GM20431 (cell line): ENCODE results near the gene TMEM270.
"Not testable (repeated sequence)": the region's sequence is repeated elsewhere in the genome, so short reads cannot be mapped to it uniquely, and the experiment has no call there.

ENCODE experiments used
- in situ Hi-C: fragments of 300-500 bp; cut with MseI, MboI; formaldehyde crosslinking; loops from one replicate; pipeline ENCODE4 v1.15.0; 2020; ENCODE audit warnings: low sequenced_read_pairs; ENCODE audit not compliant: unreplicated experiment

The TMEM270 gene

DNA sequence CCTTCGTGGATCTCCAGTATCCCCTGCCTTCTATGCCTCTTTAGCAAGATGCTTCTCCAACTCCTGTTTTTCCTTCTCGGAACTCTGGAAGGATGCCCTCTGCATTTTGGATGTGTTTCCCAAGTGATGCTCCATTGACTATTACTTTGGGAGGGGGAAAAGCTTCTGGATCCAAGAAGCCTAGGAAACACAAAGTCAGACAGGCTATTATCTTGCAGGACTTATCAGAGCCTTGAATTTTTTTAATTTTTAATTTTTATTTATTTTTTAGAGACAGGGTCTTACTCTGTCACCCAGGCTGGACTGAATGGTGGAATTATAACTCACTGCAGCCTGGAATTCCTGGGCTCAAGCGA, 21.1 kb downstream of the TMEM270 start:
- in situ Hi-C loops: no loop called here

- in situ Hi-C loops: not testable (repeated sequence)
Observed at GRCh38 chr7:73884867-73885422, 24.0 kb downstream of the TMEM270 start.

DNA sequence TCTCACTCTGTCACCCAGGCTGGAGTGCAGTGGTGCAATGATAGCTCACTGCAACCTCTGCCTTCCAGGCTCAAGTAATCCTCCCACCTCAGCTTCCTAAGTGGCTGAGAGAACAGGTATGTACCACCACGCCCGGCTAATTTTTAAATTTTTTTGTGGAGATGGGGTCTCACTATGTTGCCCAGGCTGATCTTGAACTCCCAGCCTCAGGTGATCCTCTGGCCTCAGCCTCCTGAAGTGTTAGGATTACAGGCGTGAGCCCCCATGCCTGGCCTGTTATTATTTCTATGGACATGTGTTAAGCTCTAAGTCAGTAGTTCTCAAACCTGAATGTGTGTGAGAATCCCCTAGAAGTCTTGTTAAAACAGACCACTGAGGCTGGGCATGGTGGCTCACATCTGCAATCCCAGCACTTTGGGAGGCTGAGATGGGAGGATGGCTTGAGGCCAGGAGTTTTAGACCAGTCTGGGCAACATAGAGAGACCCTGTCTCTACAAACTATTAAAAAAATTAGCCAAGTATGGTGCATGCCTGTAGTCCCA, 24.5 kb downstream of the TMEM270 start:
- in situ Hi-C loops: no loop called here

GRCh38 chr7:73885975-73886798, 25.2 kb downstream of the TMEM270 start:
- in situ Hi-C loops: no loop called here

GRCh38 chr7:73887762-73888161, 26.8 kb downstream of the TMEM270 start:
- in situ Hi-C loops: no loop called here

GRCh38 chr7:73888959-73889358, 28.0 kb downstream of the TMEM270 start:
- in situ Hi-C loops: no loop called here

GRCh38 chr7:73890555-73891147, 29.7 kb downstream of the TMEM270 start:
- in situ Hi-C loops: no loop called here

DNA sequence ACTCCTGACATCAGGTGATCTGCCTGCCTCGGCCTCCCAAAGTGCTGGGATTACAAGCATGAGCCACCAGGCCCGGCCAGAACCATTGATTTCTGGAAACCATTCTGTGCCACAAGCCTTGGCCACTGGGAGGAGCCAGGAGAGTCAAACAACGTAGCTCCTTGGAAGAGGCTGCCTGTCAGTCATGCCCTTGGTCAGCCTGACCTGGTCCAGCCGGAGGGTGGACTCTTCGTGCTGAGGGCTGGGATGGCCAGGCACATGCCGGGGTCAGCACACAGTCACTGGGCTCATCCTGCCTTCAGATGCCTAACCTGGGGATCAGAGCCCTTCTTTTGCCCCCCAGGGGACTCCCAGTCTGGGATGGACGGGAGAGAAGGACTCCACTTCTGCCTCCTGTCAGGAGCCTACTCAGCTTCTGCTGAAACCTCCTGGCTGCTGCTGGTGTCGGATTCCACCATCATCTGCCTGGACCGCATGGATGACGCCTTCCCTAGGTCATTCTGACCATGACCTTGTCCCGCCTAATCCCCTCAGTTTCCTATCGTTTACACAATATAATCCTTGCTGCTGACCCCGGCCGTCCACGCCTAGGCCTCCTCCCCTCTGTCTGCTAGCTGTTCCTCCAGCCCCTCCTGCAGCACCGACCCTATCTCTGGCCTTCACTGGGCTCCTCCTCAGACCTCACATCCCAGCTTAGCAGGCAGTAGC, 30.4 kb downstream of the TMEM270 start:
- in situ Hi-C loops: no loop called here

- in situ Hi-C loops: no loop called here
Observed at GRCh38 chr7:73892003-73892999, 31.3 kb downstream of the TMEM270 start.

DNA sequence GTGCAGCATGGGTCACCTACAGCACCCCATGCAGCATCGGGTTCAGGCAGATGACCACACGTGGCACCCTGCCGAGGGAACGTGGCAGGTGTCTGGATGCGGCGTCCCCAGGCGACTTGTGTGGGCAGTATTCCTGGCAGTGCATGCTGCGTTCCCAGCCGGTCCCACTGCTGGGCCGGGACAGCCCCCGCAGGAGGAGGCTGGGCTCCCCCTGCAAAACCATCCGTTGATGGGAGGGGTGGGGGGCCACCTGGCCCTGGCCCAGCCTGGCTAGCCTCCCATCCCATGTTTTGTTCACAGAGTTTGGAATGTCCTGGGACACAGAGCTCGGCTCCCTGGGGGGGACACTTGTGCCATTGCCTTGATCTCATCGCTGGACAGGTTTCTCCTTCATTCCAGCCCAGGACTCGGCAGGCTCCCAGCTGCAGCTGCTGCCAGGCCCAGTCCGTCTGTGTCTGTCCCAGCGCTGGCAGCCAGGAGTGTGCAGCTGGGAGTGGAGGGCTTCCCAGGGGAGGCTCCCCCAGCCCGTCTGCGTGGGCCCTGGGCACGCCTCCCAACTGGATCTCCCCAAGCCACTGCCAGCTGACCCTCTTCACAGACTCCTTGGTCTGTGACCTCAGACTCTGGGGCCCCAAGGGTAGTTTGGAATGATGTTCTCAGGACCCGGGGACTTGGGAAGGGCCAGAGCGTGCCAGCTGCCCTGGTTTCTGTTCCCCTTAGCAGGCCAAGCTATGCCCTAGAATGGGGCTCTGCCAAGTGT, 32.6 kb downstream of the TMEM270 start:
- in situ Hi-C loops: no loop called here

GRCh38 chr7:73894166-73894565, 33.2 kb downstream of the TMEM270 start:
- in situ Hi-C loops: no loop called here

- in situ Hi-C loops: no loop called here
Observed at GRCh38 chr7:73894733-73895551, 34.0 kb downstream of the TMEM270 start.

- in situ Hi-C loops: no loop called here
Observed at GRCh38 chr7:73895626-73896025, 34.7 kb downstream of the TMEM270 start.

DNA sequence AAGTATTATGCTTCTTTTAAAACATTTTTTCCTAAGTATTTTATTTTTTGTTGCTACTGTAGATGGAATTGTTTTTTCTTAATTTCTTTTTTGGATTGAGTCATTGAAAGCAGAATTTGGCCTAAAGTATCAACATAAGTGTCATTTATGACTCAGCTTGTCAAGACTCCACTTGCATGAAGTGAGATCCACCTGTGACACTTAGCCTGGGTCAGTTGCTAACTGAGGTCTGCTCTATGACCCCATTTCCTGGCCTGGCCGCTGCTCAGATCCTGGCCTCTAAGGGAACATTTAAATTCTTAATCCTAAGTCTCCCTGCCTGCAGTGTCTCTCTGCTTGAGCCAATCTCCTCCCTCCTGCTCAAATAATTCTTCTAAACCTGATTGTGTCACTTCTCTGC, 35.5 kb downstream of the TMEM270 start:
- in situ Hi-C loops: no loop called here

DNA sequence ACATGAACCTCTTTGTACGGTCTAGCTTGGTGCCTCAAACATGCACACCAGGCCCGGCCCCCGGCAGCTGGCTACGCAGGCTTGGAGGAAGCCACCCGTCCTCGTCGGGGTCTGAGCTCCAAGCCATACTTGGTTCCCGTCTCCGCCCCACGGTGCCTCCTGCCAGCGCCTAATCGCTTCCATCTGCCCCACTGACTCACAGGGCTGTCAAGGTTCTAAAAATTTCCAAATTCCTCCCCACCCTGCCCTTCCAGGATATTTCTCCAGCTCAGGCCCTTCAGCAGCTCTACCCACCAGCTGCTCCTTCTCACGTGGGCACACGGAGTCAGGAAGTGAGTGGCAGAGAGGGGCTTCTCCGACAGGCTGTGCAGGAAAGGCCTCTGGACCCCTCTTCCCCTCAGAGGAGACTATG, 38.8 kb downstream of the TMEM270 start:
- in situ Hi-C loops: no loop called here

DNA sequence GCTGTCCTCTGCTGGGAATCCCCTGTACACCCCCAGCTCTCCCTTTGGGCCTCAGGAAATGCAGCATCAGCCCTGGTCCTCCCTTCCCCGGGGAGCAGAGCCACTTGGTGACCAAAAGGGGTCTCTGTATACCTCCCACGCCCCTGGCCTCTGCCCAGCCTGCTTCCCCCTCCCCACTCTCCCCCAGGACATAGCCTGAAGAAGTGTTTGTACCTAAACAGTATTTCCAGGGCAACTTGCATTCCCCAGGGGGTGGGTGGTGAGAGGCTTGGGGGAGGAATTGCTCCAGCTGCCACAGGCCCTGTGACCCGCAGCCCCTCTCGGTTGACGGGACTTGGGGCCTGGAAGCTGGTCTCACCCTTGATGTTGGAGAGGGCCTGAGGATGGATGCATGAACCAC, 39.3 kb downstream of the TMEM270 start:
- in situ Hi-C loops: no loop called here

DNA sequence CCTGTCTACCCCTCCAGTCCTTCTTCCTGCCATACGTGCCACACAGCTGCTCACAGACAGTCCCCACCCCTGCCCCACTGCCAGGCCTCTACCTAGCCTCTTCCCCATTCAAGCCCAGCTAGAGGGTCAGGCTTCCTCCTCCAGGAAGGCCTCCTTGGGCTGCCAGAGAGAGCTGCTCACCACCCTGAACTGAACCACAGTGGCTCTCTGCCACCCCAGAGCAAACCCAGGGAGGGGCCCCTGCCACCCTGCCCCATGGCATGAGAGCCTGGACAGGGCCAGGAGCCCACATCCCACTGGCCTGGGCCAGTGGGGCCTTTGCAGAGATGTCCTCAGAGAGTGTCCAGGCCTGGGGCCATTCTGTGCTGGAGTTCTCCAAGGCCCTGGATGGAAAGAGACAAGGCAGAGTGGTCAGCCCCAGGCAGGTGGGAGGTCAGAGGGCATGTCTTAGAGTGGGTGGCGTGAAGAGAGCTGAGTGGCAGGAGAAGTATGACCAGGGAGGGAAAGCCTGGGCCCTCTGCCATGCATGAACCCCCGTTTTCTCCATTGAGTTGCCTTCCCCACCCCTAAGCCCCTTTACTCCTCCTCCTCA, 40.4 kb downstream of the TMEM270 start:
- in situ Hi-C loops: no loop called here
